OCI-LY1 (cell line): ENCODE measurements around the gene RGMA.

ENCODE experiments used
- H2AFZ ChIP-seq: fragments of 200-600 bp; sonication (generic), shearing (Covaris generic); 2 replicates; pipeline ENCODE4 v1.6.0; 2014; ENCODE audit warnings: antibody characterized with exemption, mild to moderate bottlenecking, low read length
- H3F3A ChIP-seq: fragments of 200-600 bp; sonication (generic), shearing (Covaris generic); 2 replicates; pipeline ENCODE4 v1.6.0; 2014; ENCODE audit warnings: mild to moderate bottlenecking, antibody characterized with exemption, low read length, moderate library complexity; ENCODE audit not compliant: insufficient read depth
- H3K27ac ChIP-seq: fragments of 200-600 bp; sonication (generic); 2 replicates; pipeline ENCODE4 v1.5.1; 2014; ENCODE audit warnings: low read length, mixed run types, mild to moderate bottlenecking, low read depth; ENCODE audit not compliant: poor library complexity, severe bottlenecking
- H3K27me3 ChIP-seq: fragments of 200-600 bp; sonication (generic); 2 replicates; pipeline ENCODE4 v1.6.0; 2014; ENCODE audit warnings: antibody characterized with exemption, mild to moderate bottlenecking, low read length, moderate library complexity; ENCODE audit not compliant: insufficient read depth
- H3K36me3 ChIP-seq: fragments of 200-600 bp; sonication (generic); 2 replicates; pipeline ENCODE4 v1.6.1; 2014; ENCODE audit warnings: mild to moderate bottlenecking, antibody characterized with exemption, low read length, moderate library complexity, mixed read lengths; ENCODE audit not compliant: insufficient read depth
- H3K4me1 ChIP-seq: fragments of 200-600 bp; sonication (generic); 2 replicates; pipeline ENCODE4 v1.5.1; 2014; ENCODE audit warnings: mild to moderate bottlenecking, low read length, moderate library complexity; ENCODE audit not compliant: insufficient read depth, severe bottlenecking
- H3K4me2 ChIP-seq: fragments of 200-600 bp; sonication (generic), shearing (Covaris generic); 2 replicates; pipeline ENCODE4 v1.6.1; 2014; ENCODE audit warnings: low read length
- H3K4me3 ChIP-seq: fragments of 200-600 bp; sonication (generic); 2 replicates; pipeline ENCODE4 v1.5.1; 2014; ENCODE audit warnings: low read length, low read depth, mild to moderate bottlenecking, mixed read lengths; ENCODE audit not compliant: poor library complexity, severe bottlenecking
- H3K79me2 ChIP-seq: fragments of 200-600 bp; shearing (Covaris generic); 2 replicates; pipeline ENCODE4 v1.6.1; 2016; ENCODE audit warnings: mixed run types, low read length, mixed read lengths; ENCODE audit not compliant: insufficient read depth
- H3K9ac ChIP-seq: fragments of 200-600 bp; sonication (generic), shearing (Covaris generic); 2 replicates; pipeline ENCODE4 v1.6.1; 2014; ENCODE audit warnings: mild to moderate bottlenecking, low read length, mixed read lengths
- H3K9me2 ChIP-seq: fragments of 200-600 bp; sonication (generic), shearing (Covaris generic); 2 replicates; pipeline ENCODE4 v1.6.1; 2014; ENCODE audit warnings: low read depth, mild to moderate bottlenecking, low read length, mixed read lengths
- H3K9me3 ChIP-seq: fragments of 200-600 bp; shearing (Covaris generic); 2 replicates; pipeline ENCODE4 v1.6.1; 2014; ENCODE audit warnings: low read length, mixed read lengths
- H4K20me1 ChIP-seq: fragments of 200-600 bp; sonication (generic), shearing (Covaris generic); 2 replicates; pipeline ENCODE4 v1.6.0; 2016; ENCODE audit warnings: mild to moderate bottlenecking, low read length; ENCODE audit not compliant: insufficient read depth
- EZH2 ChIP-seq: fragments of 200-600 bp; sonication (generic), shearing (Covaris generic); IDR thresholded peaks from 2 replicates; pipeline ENCODE4 v1.8.0; 2017; ENCODE audit warnings: borderline replicate concordance, mixed run types, mild to moderate bottlenecking, antibody characterized with exemption, low read length, moderate library complexity, mixed read lengths
- TF ChIP-seq, protein P1 (sequence below): fragments of 200-600 bp; sonication (generic), shearing (Covaris generic); IDR thresholded peaks from 2 replicates; pipeline ENCODE4 v1.5.1; 2017; ENCODE audit warnings: mild to moderate bottlenecking, antibody characterized with exemption, low read length, moderate library complexity, mixed read lengths

The RGMA gene

DNA sequence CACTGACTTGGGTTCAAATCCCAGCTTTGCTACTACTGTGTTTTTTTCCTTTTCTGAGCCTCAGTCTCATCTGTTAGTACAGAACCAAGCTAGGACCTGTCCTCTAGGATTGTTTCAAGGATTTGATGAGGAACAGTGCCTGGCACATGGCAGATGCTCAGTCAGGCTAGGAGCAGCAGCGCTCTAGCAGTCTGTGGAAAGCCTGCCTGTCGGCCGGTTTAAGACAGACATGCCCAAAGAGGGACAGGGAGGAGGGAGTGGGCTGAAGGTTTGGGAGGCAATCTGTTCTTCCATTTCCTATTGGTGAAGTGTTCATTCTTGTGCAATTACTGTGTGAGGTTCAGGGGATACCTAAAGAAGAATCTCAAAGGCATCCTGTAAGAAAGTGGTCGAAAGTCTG lies 35.1 kb upstream of the RGMA start:
- Histone ChIP-seq H3K4me2 (no peak overlapping the region), H4K20me1 (no peaks in the 10 kb centered on the region), H3K9me2 (no peaks in the 10 kb centered on the region), H3F3A (no peaks in the 10 kb centered on the region), H3K4me3 (no peak overlapping the region), H3K4me1 (no peaks in the 10 kb centered on the region), H3K79me2 (no peaks in the 10 kb centered on the region), H2AFZ (no peak overlapping the region), H3K9ac (no peak overlapping the region), H3K36me3 (no peaks in the 10 kb centered on the region), H3K27ac (no peak overlapping the region), H3K9me3 (no peaks in the 10 kb centered on the region), H3K27me3 (no peaks in the 10 kb centered on the region)
- TF ChIP-seq, protein P1, sequence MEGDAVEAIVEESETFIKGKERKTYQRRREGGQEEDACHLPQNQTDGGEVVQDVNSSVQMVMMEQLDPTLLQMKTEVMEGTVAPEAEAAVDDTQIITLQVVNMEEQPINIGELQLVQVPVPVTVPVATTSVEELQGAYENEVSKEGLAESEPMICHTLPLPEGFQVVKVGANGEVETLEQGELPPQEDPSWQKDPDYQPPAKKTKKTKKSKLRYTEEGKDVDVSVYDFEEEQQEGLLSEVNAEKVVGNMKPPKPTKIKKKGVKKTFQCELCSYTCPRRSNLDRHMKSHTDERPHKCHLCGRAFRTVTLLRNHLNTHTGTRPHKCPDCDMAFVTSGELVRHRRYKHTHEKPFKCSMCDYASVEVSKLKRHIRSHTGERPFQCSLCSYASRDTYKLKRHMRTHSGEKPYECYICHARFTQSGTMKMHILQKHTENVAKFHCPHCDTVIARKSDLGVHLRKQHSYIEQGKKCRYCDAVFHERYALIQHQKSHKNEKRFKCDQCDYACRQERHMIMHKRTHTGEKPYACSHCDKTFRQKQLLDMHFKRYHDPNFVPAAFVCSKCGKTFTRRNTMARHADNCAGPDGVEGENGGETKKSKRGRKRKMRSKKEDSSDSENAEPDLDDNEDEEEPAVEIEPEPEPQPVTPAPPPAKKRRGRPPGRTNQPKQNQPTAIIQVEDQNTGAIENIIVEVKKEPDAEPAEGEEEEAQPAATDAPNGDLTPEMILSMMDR = no peak
- TF ChIP-seq EZH2 = no peak

DNA sequence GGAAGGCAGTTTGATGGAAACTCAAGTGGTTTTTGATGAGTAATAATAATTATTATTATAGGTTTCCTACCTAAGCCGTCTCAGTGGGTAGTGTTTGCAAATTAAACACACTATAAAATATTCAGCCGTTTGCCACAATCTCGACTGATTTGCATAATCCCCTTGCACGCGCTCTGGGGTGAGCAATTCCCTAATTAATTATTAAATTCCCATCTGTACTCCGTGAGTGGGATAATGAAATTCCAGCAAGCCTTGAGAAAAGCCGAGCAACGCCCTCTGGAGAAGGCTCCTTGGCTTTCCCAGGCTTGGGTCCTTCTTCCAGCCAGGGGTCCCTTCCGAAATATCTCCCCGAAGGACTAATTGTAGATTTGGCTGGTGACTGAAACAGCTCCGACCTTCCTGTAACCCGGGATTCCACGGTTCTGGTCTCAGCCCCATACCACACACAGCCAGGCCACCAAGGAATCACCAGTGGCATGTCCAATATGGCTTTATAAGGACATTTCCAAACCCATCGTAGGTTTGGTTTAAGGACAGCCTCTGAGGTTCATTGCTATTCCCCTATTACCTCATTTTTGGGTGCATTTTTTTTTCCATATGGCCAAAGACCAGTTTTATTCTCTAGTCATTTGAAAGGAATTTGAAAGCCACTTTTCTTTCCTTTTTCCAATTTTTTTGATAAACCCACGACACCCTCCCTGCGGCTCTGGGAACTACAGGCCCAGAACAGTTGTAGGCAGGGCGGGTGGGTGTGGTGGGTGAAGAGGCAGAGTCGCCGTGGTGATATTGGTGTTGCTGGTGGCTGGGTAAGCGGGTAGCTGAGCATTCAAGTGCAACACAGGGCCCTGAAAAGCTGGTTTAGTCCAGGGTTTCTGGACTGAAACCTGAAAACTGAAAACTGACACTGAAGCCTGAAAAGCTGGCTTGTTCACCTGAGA lies 33.2 kb upstream of the RGMA start:
- Histone ChIP-seq H3K36me3 (no peaks in the 10 kb centered on the region), H2AFZ (no peak overlapping the region), H3K9ac (no peak overlapping the region), H3K9me3 (no peaks in the 10 kb centered on the region), H3K27ac (no peak overlapping the region), H3K27me3 (no peaks in the 10 kb centered on the region), H3K4me1 (no peaks in the 10 kb centered on the region), H3F3A (no peaks in the 10 kb centered on the region), H3K79me2 (no peaks in the 10 kb centered on the region), H3K4me2 (no peak overlapping the region), H4K20me1 (no peaks in the 10 kb centered on the region), H3K4me3 (no peak overlapping the region), H3K9me2 (no peaks in the 10 kb centered on the region)
- TF ChIP-seq EZH2 = no peak

DNA sequence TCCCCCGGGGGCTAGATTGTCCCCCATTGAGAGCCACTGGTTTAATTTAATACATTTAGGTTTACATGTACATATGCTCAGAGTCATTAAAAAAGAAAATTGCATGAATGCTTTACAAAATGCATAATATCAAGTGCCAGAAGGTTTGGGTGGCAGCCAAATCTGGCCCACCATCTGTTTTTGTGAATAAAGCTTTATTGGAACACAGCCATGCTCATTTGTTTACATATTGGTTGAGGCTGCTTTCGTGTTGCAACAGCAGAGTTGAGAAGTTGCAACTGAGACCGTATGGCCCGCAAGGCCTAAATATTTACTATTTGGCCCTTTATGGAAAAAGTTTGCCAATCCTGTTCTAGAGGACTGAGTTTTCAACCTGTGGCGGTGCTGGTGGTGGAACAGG lies 32.1 kb upstream of the RGMA start:
- Histone ChIP-seq H3K4me2 (no peak overlapping the region), H4K20me1 (no peaks in the 10 kb centered on the region), H3F3A (no peaks in the 10 kb centered on the region), H3K4me3 (no peak overlapping the region), H2AFZ (no peak overlapping the region), H3K79me2 (no peaks in the 10 kb centered on the region), H3K4me1 (no peaks in the 10 kb centered on the region), H3K36me3 (no peaks in the 10 kb centered on the region), H3K9ac (no peak overlapping the region), H3K27me3 (no peaks in the 10 kb centered on the region), H3K9me2 (no peaks in the 10 kb centered on the region), H3K9me3 (no peaks in the 10 kb centered on the region), H3K27ac (no peak overlapping the region)
- TF ChIP-seq, protein P1 = no peak
- TF ChIP-seq EZH2 = no peak

DNA sequence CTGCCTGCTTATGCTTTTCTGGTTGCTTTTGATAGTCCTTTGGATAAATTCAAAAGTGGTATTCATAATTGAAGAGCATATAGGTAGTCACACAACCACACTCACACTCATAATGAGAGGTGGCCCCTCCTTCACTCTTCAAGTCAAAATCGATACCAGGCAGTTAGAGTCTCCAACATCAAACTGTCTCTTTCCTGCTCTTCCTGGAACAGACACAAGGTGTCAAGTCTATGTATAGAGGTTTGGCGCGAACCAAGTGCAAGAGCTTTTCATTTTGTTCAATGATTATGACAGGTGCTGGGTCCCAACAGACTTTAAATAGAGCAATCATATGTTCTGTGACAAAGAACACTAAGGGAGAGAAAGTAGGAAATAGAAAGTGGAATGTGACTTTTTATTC lies 29.9 kb upstream of the RGMA start:
- no peaks in the 10 kb centered on the region for H3K36me3 ChIP-seq
- no peak overlapping the region for H2AFZ ChIP-seq
- H3K9ac ChIP-seq = no peak overlapping the region
- H3K27ac ChIP-seq = no peak overlapping the region
- no peaks in the 10 kb centered on the region for H3K9me3 ChIP-seq
- no peaks in the 10 kb centered on the region for H3K9me2 ChIP-seq
- TF ChIP-seq, protein P1 = no peak
- no peak for TF ChIP-seq EZH2
- H3F3A ChIP-seq = no peaks in the 10 kb centered on the region
- H4K20me1 ChIP-seq = no peaks in the 10 kb centered on the region
- H3K4me1 ChIP-seq = no peaks in the 10 kb centered on the region
- no peaks in the 10 kb centered on the region for H3K79me2 ChIP-seq
- 0 out of 2 replicates have a peak, but pooled peaks cover 3% of the 10 kb centered on the region for H3K27me3 ChIP-seq
- no peak overlapping the region for H3K4me2 ChIP-seq
- H3K4me3 ChIP-seq = no peak overlapping the region
